Measurements from ENCODE around the gene CAPZB.

CAPZB gene

DNA sequence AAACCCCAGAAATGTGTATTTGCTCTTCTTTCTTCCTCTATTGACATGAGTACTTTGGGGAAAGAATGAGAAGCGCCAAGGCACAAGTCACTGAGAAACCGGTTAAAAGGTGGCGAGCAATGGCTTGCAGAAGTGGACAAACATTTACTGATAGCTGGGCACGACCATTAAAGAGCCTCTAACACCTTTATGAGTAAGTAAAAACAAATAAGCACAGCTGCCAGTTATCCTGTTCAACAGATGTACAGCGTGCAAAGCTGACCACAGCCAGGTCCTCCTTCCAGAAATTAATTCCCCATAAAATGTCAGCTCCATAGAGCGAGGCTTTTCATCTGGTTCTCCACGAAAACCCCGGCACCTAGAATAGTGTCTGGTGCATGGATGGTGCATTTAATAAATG, 72.7 kb downstream of the CAPZB start:
- TF ChIP-seq CTCF (IDR thresholded peaks at IDR 0.05; ENCODE audit: low read depth, low read length) (no peak), POLR2A (IDR thresholded peaks at IDR 0.05; ENCODE audit: extremely low read depth, insufficient read length) (no peak), MYC (IDR thresholded peaks at IDR 0.05; ENCODE audit: low read depth, low read length) (no peak)
- TF ChIP-seq, protein P1, sequence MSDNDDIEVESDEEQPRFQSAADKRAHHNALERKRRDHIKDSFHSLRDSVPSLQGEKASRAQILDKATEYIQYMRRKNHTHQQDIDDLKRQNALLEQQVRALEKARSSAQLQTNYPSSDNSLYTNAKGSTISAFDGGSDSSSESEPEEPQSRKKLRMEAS (IDR thresholded peaks at IDR 0.05; ENCODE audit: low read depth, low read length) = no peak
- DNase-seq (ENCODE audit: low read depth) = no peak
- H3K4me3 ChIP-seq (ENCODE audit: low read depth, low read length) = no peak overlapping the region

- no peak for DNase-seq (ENCODE audit: low read depth)
- no peak overlapping the region for H3K4me3 ChIP-seq (ENCODE audit: low read depth, low read length)
- no peak for TF ChIP-seq MYC (IDR thresholded peaks at IDR 0.05; ENCODE audit: low read depth, low read length)
- TF ChIP-seq, protein P1 (IDR thresholded peaks at IDR 0.05; ENCODE audit: low read depth, low read length) = no peak
- no peak for TF ChIP-seq CTCF (IDR thresholded peaks at IDR 0.05; ENCODE audit: low read depth, low read length)
- TF ChIP-seq POLR2A (IDR thresholded peaks at IDR 0.05; ENCODE audit: extremely low read depth, insufficient read length) = no peak
Measured at GRCh38 chr1:19411612-19412011, 73.7 kb downstream of the CAPZB start.

GRCh38 chr1:19410393-19410792, 74.9 kb downstream of the CAPZB start:
- DNase-seq (ENCODE audit: low read depth) = no peak
- TF ChIP-seq MYC (IDR thresholded peaks at IDR 0.05; ENCODE audit: low read depth, low read length) (no peak), CTCF (IDR thresholded peaks at IDR 0.05; ENCODE audit: low read depth, low read length) (no peak), POLR2A (IDR thresholded peaks at IDR 0.05; ENCODE audit: extremely low read depth, insufficient read length) (no peak)
- H3K4me3 ChIP-seq (ENCODE audit: low read depth, low read length) = no peak overlapping the region

- H3K4me3 ChIP-seq (ENCODE audit: low read depth, low read length) = no peak overlapping the region
- no peak for DNase-seq (ENCODE audit: low read depth)
- TF ChIP-seq, protein P1 (IDR thresholded peaks at IDR 0.05; ENCODE audit: low read depth, low read length) = no peak
- TF ChIP-seq MYC (IDR thresholded peaks at IDR 0.05; ENCODE audit: low read depth, low read length) (no peak), POLR2A (IDR thresholded peaks at IDR 0.05; ENCODE audit: extremely low read depth, insufficient read length) (no peak), CTCF (IDR thresholded peaks at IDR 0.05; ENCODE audit: low read depth, low read length) (no peak)
Measured at GRCh38 chr1:19409477-19410341, 75.6 kb downstream of the CAPZB start.

- TF ChIP-seq, protein P1 (IDR thresholded peaks at IDR 0.05; ENCODE audit: low read depth, low read length) = no peak
- TF ChIP-seq MYC (IDR thresholded peaks at IDR 0.05; ENCODE audit: low read depth, low read length) = no peak
- TF ChIP-seq CTCF (IDR thresholded peaks at IDR 0.05; ENCODE audit: low read depth, low read length) = no peak
- no peak for TF ChIP-seq POLR2A (IDR thresholded peaks at IDR 0.05; ENCODE audit: extremely low read depth, insufficient read length)
- no peak overlapping the region for H3K4me3 ChIP-seq (ENCODE audit: low read depth, low read length)
- DNase-seq (ENCODE audit: low read depth) = no peak
Measured at GRCh38 chr1:19407494-19408096, 77.7 kb downstream of the CAPZB start.

Data from NB4 (cell line).